ENCODE measurements around the gene DNAH10.

The DNAH10 gene

DNA sequence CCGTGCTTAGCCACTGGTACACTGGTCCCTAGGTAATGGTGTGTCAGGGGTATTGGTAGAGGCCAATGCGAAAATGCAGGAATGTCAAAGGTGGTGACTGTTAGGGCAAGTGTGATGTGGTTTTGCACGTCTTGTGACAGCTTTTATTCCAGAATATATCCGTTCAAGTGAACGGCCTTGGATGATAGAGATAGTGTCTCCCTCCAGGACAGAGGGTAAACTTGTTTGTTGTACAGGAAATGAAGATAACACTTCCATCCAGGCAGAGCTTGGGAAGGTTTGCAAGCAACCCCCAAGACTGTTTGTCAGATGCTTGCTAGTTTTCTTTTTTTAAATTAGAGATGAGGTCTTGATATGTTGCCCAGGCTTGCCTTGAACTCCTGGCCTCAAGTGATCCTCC lies 84.2 kb downstream of the DNAH10 start:
- no peak for DNase-seq (ENCODE audit: low spot score)

GRCh38 chr12:123847019-123847418 lies 84.9 kb downstream of the DNAH10 start:
- DNase-seq (ENCODE audit: low spot score), result no peak

- DNase-seq (ENCODE audit: low spot score), result no peak
Observed at GRCh38 chr12:123847876-123848275, 85.8 kb downstream of the DNAH10 start.

DNA sequence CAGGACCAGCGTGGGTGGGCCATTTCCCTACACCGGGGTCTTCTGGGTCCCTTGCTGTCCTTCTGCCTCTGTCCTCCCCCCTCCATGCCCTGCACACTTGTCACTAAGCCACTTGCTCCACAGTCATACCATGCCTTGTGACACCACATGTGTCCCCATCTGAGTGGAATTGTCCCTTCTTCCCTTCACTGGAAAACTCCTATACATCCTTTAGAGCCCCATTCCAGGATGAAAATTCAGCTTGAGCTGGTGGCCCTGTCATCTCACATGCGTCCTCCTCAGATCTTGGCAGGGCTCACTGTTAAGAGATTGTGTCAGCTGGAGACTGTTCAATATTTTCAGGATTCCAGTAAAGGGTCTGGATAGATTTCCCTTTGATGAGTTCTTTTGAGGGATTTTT lies 87.4 kb downstream of the DNAH10 start:
- no peak for DNase-seq (ENCODE audit: low spot score)

DNA sequence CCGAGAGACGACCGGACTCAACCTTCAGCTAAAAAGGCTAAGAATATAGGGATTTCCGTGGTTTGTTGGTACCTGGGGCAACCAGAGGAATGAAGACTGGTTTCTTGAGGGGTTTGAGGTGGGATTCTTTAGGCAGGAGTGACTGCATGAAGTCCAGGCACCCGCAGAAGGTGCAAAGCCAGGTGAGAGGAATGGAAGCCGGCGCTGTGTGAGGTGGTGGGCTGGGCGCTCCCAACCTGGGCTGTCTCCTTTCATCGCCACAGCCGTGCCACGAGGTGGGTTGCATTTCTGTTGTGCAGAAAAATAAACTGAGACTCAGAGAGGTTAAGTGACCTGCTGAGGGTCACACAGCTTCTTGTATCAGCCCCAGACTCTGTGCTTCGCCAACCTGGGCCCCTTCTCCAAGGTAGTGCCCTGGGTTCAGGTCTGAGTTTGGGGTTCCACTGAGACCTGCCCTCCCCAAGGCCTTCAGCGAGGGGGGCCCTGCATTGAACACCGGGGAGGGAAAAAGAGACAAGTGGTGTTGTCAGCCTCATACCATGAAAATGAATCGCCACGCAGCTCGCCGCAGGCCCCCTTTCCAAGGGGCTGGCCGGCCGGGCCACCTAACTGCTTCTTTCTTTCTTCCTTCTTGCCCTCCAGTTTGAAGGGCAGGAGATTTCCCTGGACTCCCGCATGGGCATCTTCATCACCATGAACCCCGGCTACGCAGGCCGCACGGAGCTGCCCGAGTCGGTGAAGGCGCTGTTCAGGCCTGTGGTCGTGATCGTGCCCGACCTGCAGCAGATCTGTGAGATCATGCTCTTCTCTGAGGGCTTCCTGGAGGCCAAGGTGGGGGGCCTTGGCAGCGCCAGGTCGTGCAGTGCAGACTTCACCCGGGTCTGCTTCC lies 88.4 kb downstream of the DNAH10 start:
- DNase-seq (ENCODE audit: low spot score), result no peak

GRCh38 chr12:123853396-123854070 lies 91.4 kb downstream of the DNAH10 start:
- DNase-seq (ENCODE audit: low spot score), result no peak

DNA sequence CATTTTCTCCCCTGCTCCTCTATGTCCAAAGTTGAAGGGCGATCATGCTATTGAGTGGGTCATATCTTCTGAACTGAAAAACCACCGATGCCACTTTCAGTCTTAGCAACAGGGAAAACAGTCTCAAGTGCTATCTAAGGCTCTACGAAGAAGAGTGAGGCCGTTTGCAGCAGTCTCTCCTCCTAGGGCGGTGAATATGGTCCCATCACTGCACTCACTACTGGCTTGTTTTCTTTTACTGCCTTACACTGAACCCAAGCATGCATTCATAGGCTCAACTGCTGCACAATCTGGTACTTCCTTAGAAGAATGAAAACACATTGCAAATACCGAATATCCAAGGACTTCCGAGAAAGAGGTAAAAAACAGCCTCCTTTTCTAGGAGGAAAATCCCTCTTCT lies 92.1 kb downstream of the DNAH10 start:
- DNase-seq (ENCODE audit: low spot score), result no peak

DNA sequence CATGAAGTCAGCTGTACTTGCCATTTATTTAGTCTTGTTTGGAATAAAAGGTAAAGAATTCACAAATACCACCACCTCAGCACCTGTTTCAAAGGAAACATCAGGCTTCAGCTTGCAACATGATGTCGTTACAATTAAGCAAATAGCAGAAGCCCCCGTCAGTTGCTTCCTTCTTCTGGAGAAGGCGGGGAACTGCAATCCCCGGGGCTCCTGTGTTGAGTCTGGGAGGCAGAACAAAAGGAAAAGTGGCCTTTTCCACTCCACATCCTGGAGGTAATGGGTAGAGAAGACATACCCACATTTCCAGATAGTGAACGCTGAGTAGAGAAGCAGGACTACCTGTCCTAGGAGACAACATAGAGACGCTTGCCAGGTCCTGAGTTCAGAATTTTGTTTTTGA lies 92.8 kb downstream of the DNAH10 start:
- no peak for DNase-seq (ENCODE audit: low spot score)

DNA sequence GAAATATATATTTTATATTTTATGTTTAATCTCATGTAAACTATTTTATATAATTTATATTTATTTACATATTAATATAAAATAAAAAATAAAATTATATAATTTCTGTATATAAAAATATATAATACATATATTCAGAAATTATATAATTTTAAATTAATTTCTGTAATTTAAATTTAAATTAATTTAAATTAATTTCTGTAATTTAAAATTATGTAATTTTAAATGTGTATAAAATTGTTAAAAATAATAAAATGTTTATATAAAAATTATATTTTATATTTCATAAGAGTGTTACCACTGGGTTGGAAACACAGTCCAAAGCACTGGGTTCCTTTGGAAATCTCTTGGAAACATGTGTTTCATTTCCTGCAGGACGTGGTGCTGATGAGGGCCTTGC lies 94.6 kb downstream of the DNAH10 start:
- no peak for DNase-seq (ENCODE audit: low spot score)

- no peak for DNase-seq (ENCODE audit: low spot score)
Observed at GRCh38 chr12:123858176-123858575, 96.1 kb downstream of the DNAH10 start.

DNA sequence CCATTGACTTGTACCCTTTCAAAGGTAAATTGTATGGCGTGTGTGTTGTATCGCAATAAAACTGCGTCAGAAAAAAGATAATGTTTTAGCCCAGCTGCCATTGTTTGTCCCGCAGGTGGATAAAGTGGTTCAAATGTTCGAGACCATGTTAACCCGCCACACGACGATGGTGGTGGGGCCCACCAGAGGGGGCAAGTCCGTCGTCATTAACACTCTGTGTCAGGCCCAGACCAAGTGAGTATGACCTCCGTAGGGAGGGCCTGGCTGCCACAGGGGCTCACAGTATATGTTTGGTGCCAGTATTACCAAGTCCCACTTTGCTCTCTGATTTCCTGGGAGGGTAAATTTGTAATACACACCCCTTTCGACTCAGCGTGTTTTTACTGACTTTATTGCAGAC lies 96.9 kb downstream of the DNAH10 start:
- DNase-seq (ENCODE audit: low spot score), result no peak

GRCh38 chr12:123860377-123860776 lies 98.3 kb downstream of the DNAH10 start:
- DNase-seq (ENCODE audit: low spot score), result no peak

DNA sequence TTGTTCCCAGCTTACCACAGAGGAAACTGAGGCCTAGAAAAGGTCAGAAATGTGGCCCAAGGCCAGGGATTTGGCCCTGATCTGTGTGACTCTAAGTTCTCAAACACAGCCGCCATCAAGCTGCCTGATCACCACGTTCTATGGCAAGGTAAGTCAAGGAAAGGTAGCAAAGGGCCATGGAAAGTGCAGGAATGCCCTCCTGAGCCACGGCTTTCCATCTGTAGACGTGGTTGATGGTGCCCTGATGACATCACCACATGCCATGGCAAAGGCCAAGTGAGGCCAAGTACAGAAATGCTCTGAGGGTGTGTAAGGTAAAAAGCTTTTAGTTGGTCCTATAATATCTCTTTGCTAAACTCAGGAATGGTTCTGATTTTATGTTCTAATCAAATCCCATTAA lies 99.3 kb downstream of the DNAH10 start:
- no peak for DNase-seq (ENCODE audit: low spot score)

- DNase-seq (ENCODE audit: low spot score), result no peak
Observed at GRCh38 chr12:123867141-123867540, 105.0 kb downstream of the DNAH10 start.

DNA sequence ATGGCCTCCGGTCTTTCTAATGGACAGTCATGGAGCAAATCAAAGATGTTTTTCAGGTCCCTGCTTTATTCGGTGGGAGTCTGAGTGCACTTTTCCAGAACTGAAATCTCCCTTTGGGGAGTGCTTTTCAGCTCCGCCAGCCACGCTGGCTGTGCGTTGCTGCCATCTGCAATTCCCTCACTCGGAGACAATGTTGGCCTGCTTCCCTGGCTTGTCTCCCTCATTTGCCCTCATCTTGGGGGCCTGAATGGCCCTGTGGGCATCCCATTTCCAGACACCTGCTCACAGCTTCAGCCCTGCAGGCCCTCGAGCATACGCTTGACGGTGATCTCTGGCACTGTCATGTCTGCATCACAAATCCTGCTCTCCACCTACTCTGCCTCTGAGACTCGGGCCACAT lies 106.7 kb downstream of the DNAH10 start:
- no peak for DNase-seq (ENCODE audit: low spot score)

DNA sequence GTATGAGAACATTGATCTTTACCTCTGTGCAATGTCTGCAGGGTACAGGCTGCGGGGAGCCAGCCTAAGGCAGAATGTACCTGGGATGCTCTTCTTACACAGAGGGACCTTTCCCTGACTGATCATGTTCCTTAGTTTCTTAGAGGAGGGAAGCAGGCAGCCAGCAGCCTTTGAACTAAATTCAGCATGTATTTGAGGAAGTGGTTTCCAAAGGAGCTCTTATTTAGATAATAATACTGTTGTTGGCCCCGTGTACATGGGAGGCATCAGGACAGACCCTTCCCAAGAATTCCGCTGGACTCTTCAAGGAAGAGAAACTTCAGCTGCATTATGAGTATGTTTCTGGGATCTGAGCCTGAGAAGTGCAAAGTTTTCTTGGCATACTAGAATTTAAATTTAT lies 111.7 kb downstream of the DNAH10 start:
- no peak for DNase-seq (ENCODE audit: low spot score)

GRCh38 chr12:123877968-123878367 lies 115.9 kb downstream of the DNAH10 start:
- DNase-seq (ENCODE audit: low spot score), result no peak

- no peak for DNase-seq (ENCODE audit: low spot score)
Observed at GRCh38 chr12:123879101-123879500, 117.0 kb downstream of the DNAH10 start.

- DNase-seq (ENCODE audit: low spot score), result no peak
Observed at GRCh38 chr12:123879691-123880090, 117.6 kb downstream of the DNAH10 start.

GRCh38 chr12:123882161-123882705 lies 120.1 kb downstream of the DNAH10 start:
- DNase-seq (ENCODE audit: low spot score), result no peak

GRCh38 chr12:123886258-123886657 lies 124.2 kb downstream of the DNAH10 start:
- no peak for DNase-seq (ENCODE audit: low spot score)

- no peak for DNase-seq (ENCODE audit: low spot score)
Observed at GRCh38 chr12:123886931-123887582, 125.0 kb downstream of the DNAH10 start.

GRCh38 chr12:123888989-123889388 lies 126.9 kb downstream of the DNAH10 start:
- no peak for DNase-seq (ENCODE audit: low spot score)
